Measurements from ENCODE around the gene DNAJC16. TPM values are rescaled to one million over a fixed set of nuclear protein-coding genes. Genes with fewer than 3 reads are reported as not detected.

Gene DNAJC16
- total and polyA plus RNA-seq, 2 of the 13 experiments (the other 11 are each of a cell fraction or from before 2014, with no cell fraction given), result 11.4 to 15.4 TPM

DNA sequence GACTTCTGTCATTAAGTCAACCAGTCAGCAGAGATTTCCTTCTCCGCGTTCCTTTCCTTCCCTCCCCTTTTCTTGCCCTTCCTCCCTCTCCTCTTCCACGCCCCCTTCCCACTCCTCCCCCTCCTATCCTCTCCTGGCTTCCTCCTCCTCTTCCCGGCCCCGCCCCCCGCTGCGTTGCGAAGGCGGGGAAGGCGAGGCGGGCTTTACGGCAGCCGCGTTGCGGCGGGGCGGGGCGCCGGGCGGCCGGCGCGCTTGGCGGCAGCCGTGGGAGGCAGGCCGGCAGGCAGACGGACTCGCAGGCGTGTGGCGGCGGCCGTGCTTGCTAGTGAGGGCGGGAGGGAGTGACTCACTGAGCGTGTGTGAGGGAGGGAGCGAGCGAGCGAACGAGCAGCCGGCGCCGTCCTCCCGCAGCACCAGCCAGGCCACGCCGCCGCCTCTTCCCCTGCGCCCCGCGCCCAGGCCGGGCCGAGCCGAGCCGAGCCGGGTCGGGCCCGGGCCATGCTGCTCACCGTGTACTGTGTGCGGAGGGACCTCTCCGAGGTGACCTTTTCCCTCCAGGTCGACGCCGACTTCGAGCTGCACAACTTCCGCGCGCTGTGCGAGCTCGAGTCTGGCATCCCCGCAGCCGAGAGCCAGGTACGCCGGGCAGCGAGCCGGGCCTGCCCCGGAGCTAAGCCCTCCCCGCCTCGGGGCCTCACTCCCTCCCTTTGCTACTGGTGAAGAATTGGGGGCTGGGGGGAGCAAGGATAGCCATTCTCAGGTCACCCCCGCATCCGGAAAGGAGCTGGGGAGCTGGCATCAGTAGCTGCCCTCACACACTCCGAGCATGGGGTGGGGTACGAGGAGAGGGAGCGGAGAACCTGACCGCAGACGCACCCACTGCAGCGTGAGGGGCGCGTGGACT, 90.8 kb downstream of the DNAJC16 start, which contains the start of gene DDI2 (continued):
- TF ChIP-seq AGO2 (optimal IDR thresholded peaks at IDR 0.05; ENCODE audit: low read depth, low read length) (peak; percentile 96), ZNF740 (CRISPR knock-in tag; IDR thresholded peaks at IDR 0.05) (0 out of 2 replicates have a peak, but pooled peaks have one; percentile 42), ESRRA (CRISPR knock-in tag; IDR thresholded peaks at IDR 0.05; ENCODE audit: low read depth) (0 out of 2 replicates have a peak, but pooled peaks have one; percentile 49), CREB3 (CRISPR knock-in tag; IDR thresholded peaks at IDR 0.05) (peak; percentile 67; the same call in 1 of the 2 replicates), ZNF567 (CRISPR knock-in tag; IDR thresholded peaks at IDR 0.05; ENCODE audit: borderline replicate concordance) (0 out of 2 replicates have a peak, but pooled peaks have one; percentile 79), ZNF839 (CRISPR knock-in tag; IDR thresholded peaks at IDR 0.05; ENCODE audit: borderline replicate concordance) (0 out of 2 replicates have a peak, but pooled peaks have one; percentile 34), ZNF790 (CRISPR knock-in tag; IDR thresholded peaks at IDR 0.05; ENCODE audit: borderline replicate concordance) (peak; percentile 74; the same call in 1 of the 2 replicates), ZNF430 (CRISPR knock-in tag; IDR thresholded peaks at IDR 0.05) (0 out of 2 replicates have a peak, but pooled peaks have one; percentile 25), GFI1 (CRISPR knock-in tag; IDR thresholded peaks at IDR 0.05; ENCODE audit: borderline replicate concordance) (peak; percentile 29; the same call in 1 of the 2 replicates), KAT7 (CRISPR knock-in tag; IDR thresholded peaks at IDR 0.05; ENCODE audit: borderline replicate concordance) (peak; percentile 64; the same call in 1 of the 2 replicates), HNF4G (IDR thresholded peaks at IDR 0.05; ENCODE audit: borderline replicate concordance, low read depth, low read length) (no peak), HNF4G (CRISPR knock-in tag; IDR thresholded peaks at IDR 0.05; ENCODE audit: borderline replicate concordance, low read depth) (peak; percentile 55; the same call in 1 of the 2 replicates), ZNF10 (CRISPR knock-in tag; IDR thresholded peaks at IDR 0.05; ENCODE audit: borderline replicate concordance, low read depth) (no peak), MBD4 (IDR thresholded peaks at IDR 0.05; ENCODE audit: borderline replicate concordance, low read length) (no peak), PREB (CRISPR knock-in tag; IDR thresholded peaks at IDR 0.05) (no peak), PHF8 (CRISPR knock-in tag; IDR thresholded peaks at IDR 0.05) (peak; percentile 45; the same call in 1 of the 2 replicates)
- TF ChIP-seq, protein P1, sequence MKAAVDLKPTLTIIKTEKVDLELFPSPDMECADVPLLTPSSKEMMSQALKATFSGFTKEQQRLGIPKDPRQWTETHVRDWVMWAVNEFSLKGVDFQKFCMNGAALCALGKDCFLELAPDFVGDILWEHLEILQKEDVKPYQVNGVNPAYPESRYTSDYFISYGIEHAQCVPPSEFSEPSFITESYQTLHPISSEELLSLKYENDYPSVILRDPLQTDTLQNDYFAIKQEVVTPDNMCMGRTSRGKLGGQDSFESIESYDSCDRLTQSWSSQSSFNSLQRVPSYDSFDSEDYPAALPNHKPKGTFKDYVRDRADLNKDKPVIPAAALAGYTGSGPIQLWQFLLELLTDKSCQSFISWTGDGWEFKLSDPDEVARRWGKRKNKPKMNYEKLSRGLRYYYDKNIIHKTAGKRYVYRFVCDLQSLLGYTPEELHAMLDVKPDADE (CRISPR knock-in tag; IDR thresholded peaks at IDR 0.05), result no peak
- TF ChIP-seq, protein P2, sequence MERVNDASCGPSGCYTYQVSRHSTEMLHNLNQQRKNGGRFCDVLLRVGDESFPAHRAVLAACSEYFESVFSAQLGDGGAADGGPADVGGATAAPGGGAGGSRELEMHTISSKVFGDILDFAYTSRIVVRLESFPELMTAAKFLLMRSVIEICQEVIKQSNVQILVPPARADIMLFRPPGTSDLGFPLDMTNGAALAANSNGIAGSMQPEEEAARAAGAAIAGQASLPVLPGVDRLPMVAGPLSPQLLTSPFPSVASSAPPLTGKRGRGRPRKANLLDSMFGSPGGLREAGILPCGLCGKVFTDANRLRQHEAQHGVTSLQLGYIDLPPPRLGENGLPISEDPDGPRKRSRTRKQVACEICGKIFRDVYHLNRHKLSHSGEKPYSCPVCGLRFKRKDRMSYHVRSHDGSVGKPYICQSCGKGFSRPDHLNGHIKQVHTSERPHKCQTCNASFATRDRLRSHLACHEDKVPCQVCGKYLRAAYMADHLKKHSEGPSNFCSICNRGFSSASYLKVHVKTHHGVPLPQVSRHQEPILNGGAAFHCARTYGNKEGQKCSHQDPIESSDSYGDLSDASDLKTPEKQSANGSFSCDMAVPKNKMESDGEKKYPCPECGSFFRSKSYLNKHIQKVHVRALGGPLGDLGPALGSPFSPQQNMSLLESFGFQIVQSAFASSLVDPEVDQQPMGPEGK (CRISPR knock-in tag; IDR thresholded peaks at IDR 0.05), result peak; percentile 41; the same call in 1 of the 2 replicates
- TF ChIP-seq, protein P3, sequence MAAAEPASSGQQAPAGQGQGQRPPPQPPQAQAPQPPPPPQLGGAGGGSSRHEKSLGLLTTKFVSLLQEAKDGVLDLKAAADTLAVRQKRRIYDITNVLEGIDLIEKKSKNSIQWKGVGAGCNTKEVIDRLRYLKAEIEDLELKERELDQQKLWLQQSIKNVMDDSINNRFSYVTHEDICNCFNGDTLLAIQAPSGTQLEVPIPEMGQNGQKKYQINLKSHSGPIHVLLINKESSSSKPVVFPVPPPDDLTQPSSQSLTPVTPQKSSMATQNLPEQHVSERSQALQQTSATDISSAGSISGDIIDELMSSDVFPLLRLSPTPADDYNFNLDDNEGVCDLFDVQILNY (CRISPR knock-in tag; conservative IDR thresholded peaks at IDR 0.05), result 0 out of 2 replicates have a peak, but pooled peaks have one; percentile 46

All from HepG2 (cell line).